NCI-H1694 (cell line): ENCODE measurements around the gene CXCL9.
"Not testable (repeated sequence)": the region's sequence is repeated elsewhere in the genome, so short reads cannot be mapped to it uniquely, and the experiment has no call there.

ENCODE experiments used
- DNase-seq: peaks from one replicate; lab custom pipeline; 2025; lab: John Stamatoyannopoulos, UW

The CXCL9 gene

GRCh38 chr4:76007089-76007862 lies at the start of gene CXCL9:
Gene CXCL9, minus strand, starts transcription at chr4:76007509. Its CDS starts 60 bp downstream, at chr4:76007449.
- no peak for DNase-seq

GRCh38 chr4:76055421-76055820 lies 48.1 kb upstream of the CXCL9 start:
- no peak for DNase-seq

GRCh38 chr4:76055016-76055415 lies 47.7 kb upstream of the CXCL9 start:
- no peak for DNase-seq

GRCh38 chr4:76053730-76054129 lies 46.4 kb upstream of the CXCL9 start:
- DNase-seq: no peak

- not testable (repeated sequence) for DNase-seq
Measured at GRCh38 chr4:76050560-76051050, 43.3 kb upstream of the CXCL9 start.

- DNase-seq: not testable (repeated sequence)
Measured at GRCh38 chr4:76049860-76050416, 42.6 kb upstream of the CXCL9 start.

GRCh38 chr4:76044686-76045085 lies 37.4 kb upstream of the CXCL9 start:
- not testable (repeated sequence) for DNase-seq

- not testable (repeated sequence) for DNase-seq
Measured at GRCh38 chr4:76043306-76043705, 36.0 kb upstream of the CXCL9 start.

GRCh38 chr4:76042241-76042998 lies 35.1 kb upstream of the CXCL9 start:
- not testable (repeated sequence) for DNase-seq

GRCh38 chr4:76036855-76037254 lies 29.5 kb upstream of the CXCL9 start:
- DNase-seq: no peak

- DNase-seq: no peak
Measured at GRCh38 chr4:76035799-76036380, 28.6 kb upstream of the CXCL9 start, which contains the start of gene CXCL11. Gene CXCL11, minus strand, starts transcription at chr4:76036070. Its CDS starts 83 bp downstream, at chr4:76035987.

- DNase-seq: peak; percentile 25
Measured at GRCh38 chr4:76035141-76035540, 27.8 kb upstream of the CXCL9 start.

- no peak for DNase-seq
Measured at GRCh38 chr4:76029300-76029699, 22.0 kb upstream of the CXCL9 start.

- DNase-seq: no peak
Measured at GRCh38 chr4:76028350-76028765, 21.0 kb upstream of the CXCL9 start.

- DNase-seq: no peak
Measured at GRCh38 chr4:76024065-76024464, 16.8 kb upstream of the CXCL9 start.

GRCh38 chr4:76023389-76023788 lies 16.1 kb upstream of the CXCL9 start, which contains the start of gene CXCL10:
Gene CXCL10, minus strand, starts transcription at chr4:76023497. Its CDS starts 66 bp downstream, at chr4:76023431.
- DNase-seq: no peak

GRCh38 chr4:76022677-76023076 lies 15.4 kb upstream of the CXCL9 start:
- no peak for DNase-seq

GRCh38 chr4:76022031-76022430 lies 14.7 kb upstream of the CXCL9 start:
- no peak for DNase-seq

- DNase-seq: no peak
Measured at GRCh38 chr4:76017056-76017686, 9.9 kb upstream of the CXCL9 start.

GRCh38 chr4:76016393-76016792 lies 9.1 kb upstream of the CXCL9 start:
- DNase-seq: peak; percentile 13

- no peak for DNase-seq
Measured at GRCh38 chr4:76013540-76013939, 6.2 kb upstream of the CXCL9 start.

GRCh38 chr4:76012388-76012801 lies 5.1 kb upstream of the CXCL9 start:
- DNase-seq: no peak
